ENCODE results near the gene DOCK10.

GRCh38 chr2:224922142-224922727 lies 120.0 kb downstream of the DOCK10 start:
- TF ChIP-seq CTCF (IDR thresholded peaks at IDR 0.05 in 2 of 3, conservative IDR thresholded peaks at IDR 0.05 in 1 of 3; ENCODE audit: insufficient read depth in 2 of 3, low read depth in 1 of 3, low read length in 3 of 3), result no peak
- TF ChIP-seq PCBP1 (IDR thresholded peaks at IDR 0.05; ENCODE audit: low read depth, low read length, poor library complexity, severe bottlenecking), result no peak
- TF ChIP-seq GATA2 (CRISPR knock-in tag; IDR thresholded peaks at IDR 0.05), result no peak
- no peak for TF ChIP-seq PRPF4 (IDR thresholded peaks at IDR 0.05; ENCODE audit: insufficient read depth, low read depth, low read length, poor library complexity, severe bottlenecking)
- no peak for TF ChIP-seq MYNN (IDR thresholded peaks at IDR 0.05)
- no peak for TF ChIP-seq MYNN (CRISPR knock-in tag; IDR thresholded peaks at IDR 0.05)
- TF ChIP-seq RBM22 (IDR thresholded peaks at IDR 0.05; ENCODE audit: low read depth, low read length, poor library complexity, severe bottlenecking), result no peak
- TF ChIP-seq ZNF124 (CRISPR knock-in tag; IDR thresholded peaks at IDR 0.05), result no peak

Data from K562 (cell line).